ENCODE measurements around the gene EFHC1.
A peak's percentile ranks its signal among the peaks of the same experiment; 100 is the strongest.

EFHC1 gene

GRCh38 chr6:52564856-52565255 lies 144.7 kb downstream of the EFHC1 start:
- no peak for DNase-seq

GRCh38 chr6:52566201-52566600 lies 146.1 kb downstream of the EFHC1 start:
- DNase-seq = no peak

GRCh38 chr6:52566853-52567279 lies 146.7 kb downstream of the EFHC1 start:
- no peak for DNase-seq

- no peak for DNase-seq
These were observed 148.2 kb downstream of the EFHC1 start for GRCh38 chr6:52568320-52568719.

- peak; percentile 63 for DNase-seq
These were observed 150.2 kb downstream of the EFHC1 start for GRCh38 chr6:52570291-52570700.

- no peak for DNase-seq
These were observed 151.1 kb downstream of the EFHC1 start for GRCh38 chr6:52571099-52571755.

- DNase-seq = no peak
These were observed 152.4 kb downstream of the EFHC1 start for GRCh38 chr6:52572536-52572935.

GRCh38 chr6:52573295-52573694 lies 153.2 kb downstream of the EFHC1 start:
- DNase-seq = no peak
